ENCODE data around the gene RAB34.

The RAB34 gene

GRCh38 chr17:28718333-28719020 is 809 bp upstream of the RAB34 start:
- H3K4me1 ChIP-seq, result peaks cover 0 to 54% (median 49%) of the 10 kb centered on the region in 4 donors
- peak overlapping the region; percentile 96 to 98 for H3K27ac ChIP-seq
- intact Hi-C loops (cut with DNase I; ENCODE audit: low total_unique reads), result no loop called here
- peaks cover 38 to 50% (median 48%) of the 10 kb centered on the region in 3 donors for H3K36me3 ChIP-seq
- no peak for TF ChIP-seq CTCF (IDR thresholded peaks at IDR 0.05)
- peak overlapping the region; percentile 65 to 86 for H3K4me3 ChIP-seq
- no peak for DNase-seq
- no peaks in the 10 kb centered on the region for H3K9me3 ChIP-seq
- no peaks in the 10 kb centered on the region for H3K27me3 ChIP-seq

- no peak for TF ChIP-seq CTCF (IDR thresholded peaks at IDR 0.05)
- H3K4me3 ChIP-seq, result peak overlapping the region; percentile 65 to 86
- H3K9me3 ChIP-seq, result no peaks in the 10 kb centered on the region
- H3K4me1 ChIP-seq, result peaks cover 0 to 50% (median 49%) of the 10 kb centered on the region in 4 donors
- peak in 1 of 2 donors; percentile 75 for DNase-seq
- peak overlapping the region; percentile 96 to 98 for H3K27ac ChIP-seq
- H3K27me3 ChIP-seq, result no peaks in the 10 kb centered on the region
- H3K36me3 ChIP-seq, result peaks cover 23 to 36% (median 33%) of the 10 kb centered on the region in 3 donors
- intact Hi-C loops (cut with DNase I; ENCODE audit: low total_unique reads), result no loop called here
These were observed 709 bp downstream of the RAB34 start for GRCh38 chr17:28716740-28717577.

- H3K27me3 ChIP-seq, result no peaks in the 10 kb centered on the region
- no peak overlapping the region for H3K4me3 ChIP-seq
- TF ChIP-seq CTCF (IDR thresholded peaks at IDR 0.05), result no peak
- intact Hi-C loops (cut with DNase I; ENCODE audit: low total_unique reads), result no loop called here
- H3K4me1 ChIP-seq, result peaks cover 0 to 40% (median 37%) of the 10 kb centered on the region in 4 donors
- no peaks in the 10 kb centered on the region for H3K9me3 ChIP-seq
- H3K36me3 ChIP-seq, result peaks cover 11 to 26% (median 23%) of the 10 kb centered on the region in 3 donors
- H3K27ac ChIP-seq, result no peak overlapping the region
- no peak for DNase-seq
These were observed 2.5 kb downstream of the RAB34 start for GRCh38 chr17:28715217-28715616.

- Histone ChIP-seq H3K27ac (no peak overlapping the region), H3K36me3 (peaks cover 11 to 26% (median 23%) of the 10 kb centered on the region in 3 donors), H3K27me3 (no peaks in the 10 kb centered on the region), H3K4me3 (no peak overlapping the region), H3K4me1 (peaks cover 0 to 43% (median 37%) of the 10 kb centered on the region in 4 donors), H3K9me3 (no peaks in the 10 kb centered on the region)
- intact Hi-C loops (cut with DNase I; ENCODE audit: low total_unique reads), result no loop called here
- DNase-seq, result no peak
- no peak for TF ChIP-seq CTCF (IDR thresholded peaks at IDR 0.05)
These were observed 3.4 kb downstream of the RAB34 start for GRCh38 chr17:28714281-28714680.

- no peak overlapping the region for H3K4me3 ChIP-seq
- intact Hi-C loops (cut with DNase I; ENCODE audit: low total_unique reads), result no loop called here
- H3K27me3 ChIP-seq, result no peaks in the 10 kb centered on the region
- H3K9me3 ChIP-seq, result no peaks in the 10 kb centered on the region
- H3K36me3 ChIP-seq, result peaks cover 11 to 26% (median 23%) of the 10 kb centered on the region in 3 donors
- peaks cover 0 to 32% (median 23%) of the 10 kb centered on the region in 4 donors for H3K4me1 ChIP-seq
- DNase-seq, result no peak
- no peak for TF ChIP-seq CTCF (IDR thresholded peaks at IDR 0.05)
- peak overlapping the region in 1 of 2 donors; percentile 98 for H3K27ac ChIP-seq
These were observed 4.8 kb downstream of the RAB34 start for GRCh38 chr17:28712705-28713415.
